H9 (cell line): Measurements from ENCODE around the gene DRG1. TPM values are rescaled to one million over a fixed set of nuclear protein-coding genes. Genes with fewer than 3 reads are reported as not detected.
"Not testable (repeated sequence)": the region's sequence is repeated elsewhere in the genome, so short reads cannot be mapped to it uniquely, and the experiment has no call there.

Experiments
- DNase-seq: peaks from one replicate; pipeline ENCODE4 v3.0.0-alpha.2; 2017
- H2AFZ ChIP-seq: one replicate; pipeline ENCODE4 v1.6.1; 2013; ENCODE audit warnings: mild to moderate bottlenecking, low read length, control low read depth, moderate library complexity
- H2AK5ac ChIP-seq: 2 replicates; pipeline ENCODE4 v1.6.1; 2013; ENCODE audit warnings: low read length, control low read depth, mixed read lengths; ENCODE audit not compliant: insufficient read length
- H2BK120ac ChIP-seq: one replicate; pipeline ENCODE4 v1.6.1; 2013; ENCODE audit warnings: low read depth, mild to moderate bottlenecking, low read length, control low read depth, inconsistent platforms; ENCODE audit not compliant: poor library complexity, severe bottlenecking
- H2BK12ac ChIP-seq: 2 replicates; pipeline ENCODE4 v1.6.1; 2013; ENCODE audit warnings: low read length, control low read depth, mixed read lengths, low read depth; ENCODE audit not compliant: insufficient read length
- H2BK15ac ChIP-seq: 2 replicates; pipeline ENCODE4 v1.6.1; 2013; ENCODE audit warnings: low read depth, low read length, control low read depth
- H2BK20ac ChIP-seq: one replicate; pipeline ENCODE4 v1.6.1; 2013; ENCODE audit warnings: low read depth, mild to moderate bottlenecking, low read length, control low read depth, inconsistent platforms; ENCODE audit not compliant: poor library complexity, severe bottlenecking
- H2BK5ac ChIP-seq: 2 replicates; pipeline ENCODE4 v1.6.1; 2013; ENCODE audit warnings: low read length, control low read depth, mixed read lengths; ENCODE audit not compliant: insufficient read length
- H3K14ac ChIP-seq: 2 replicates; pipeline ENCODE4 v1.6.1; 2013; ENCODE audit warnings: low read length, control low read depth; ENCODE audit not compliant: insufficient read depth
- H3K18ac ChIP-seq: 2 replicates; pipeline ENCODE4 v1.6.1; 2013; ENCODE audit warnings: low read depth, mild to moderate bottlenecking, mixed read lengths, low read length, control low read depth; ENCODE audit not compliant: insufficient read length
- H3K23ac ChIP-seq: 2 replicates; pipeline ENCODE4 v1.6.1; 2013; ENCODE audit warnings: low read length, control low read depth, mixed read lengths, low read depth; ENCODE audit not compliant: insufficient read length
- H3K23me2 ChIP-seq: 2 replicates; pipeline ENCODE4 v1.6.1; 2013; ENCODE audit warnings: low read depth, mild to moderate bottlenecking, mixed read lengths, low read length, control low read depth; ENCODE audit not compliant: insufficient read length, poor library complexity, severe bottlenecking
- H3K27ac ChIP-seq: 2 replicates; pipeline ENCODE4 v1.5.1; 2013; ENCODE audit warnings: low read length, control low read depth, mixed read lengths, low read depth; ENCODE audit not compliant: insufficient read length
- H3K27me3 ChIP-seq: 2 replicates; pipeline ENCODE4 v1.6.1; 2013; ENCODE audit warnings: low read length, control low read depth, inconsistent platforms; ENCODE audit not compliant: insufficient read depth
- H3K4ac ChIP-seq: 2 replicates; pipeline ENCODE4 v1.6.1; 2013; ENCODE audit warnings: low read depth, mild to moderate bottlenecking, control low read depth, inconsistent platforms, low read length, moderate library complexity
- H3K4me1 ChIP-seq: 2 replicates; pipeline ENCODE4 v1.6.1; 2013; ENCODE audit warnings: low read length, control low read depth, inconsistent platforms; ENCODE audit not compliant: insufficient read depth
- H3K4me2 ChIP-seq: 2 replicates; pipeline ENCODE4 v1.6.1; 2013; ENCODE audit warnings: low read length, control low read depth, mixed read lengths; ENCODE audit not compliant: insufficient read length, insufficient read depth
- H3K56ac ChIP-seq: 2 replicates; pipeline ENCODE4 v1.6.1; 2013; ENCODE audit warnings: low read depth, mild to moderate bottlenecking, mixed read lengths, low read length, control low read depth; ENCODE audit not compliant: insufficient read length
- H3K79me1 ChIP-seq: 2 replicates; pipeline ENCODE4 v1.6.1; 2013; ENCODE audit warnings: low read depth, mild to moderate bottlenecking, moderate library complexity, low read length, control low read depth, inconsistent platforms; ENCODE audit not compliant: insufficient read depth, poor library complexity, severe bottlenecking
- H3K79me2 ChIP-seq: 2 replicates; pipeline ENCODE4 v1.6.1; 2013; ENCODE audit warnings: low read length, control low read depth, inconsistent platforms; ENCODE audit not compliant: insufficient read depth
- H3K9ac ChIP-seq: 2 replicates; pipeline ENCODE4 v1.6.1; 2013; ENCODE audit warnings: low read length, control low read depth, mixed read lengths; ENCODE audit not compliant: insufficient read length; ENCODE audit errors: extremely low read depth
- H3K9me3 ChIP-seq: one replicate; pipeline ENCODE4 v1.6.1; 2013; ENCODE audit warnings: low read depth, low read length, inconsistent platforms; ENCODE audit not compliant: control insufficient read depth
- H3T11ph ChIP-seq: one replicate; pipeline ENCODE4 v1.6.1; 2013; ENCODE audit warnings: mild to moderate bottlenecking, low read length, control low read depth, inconsistent platforms
- H4K20me1 ChIP-seq: one replicate; pipeline ENCODE4 v1.6.1; 2013; ENCODE audit not compliant: control insufficient read depth, insufficient read length, insufficient read depth
- H4K5ac ChIP-seq: 2 replicates; pipeline ENCODE4 v1.6.1; 2013; ENCODE audit warnings: low read depth, mild to moderate bottlenecking, mixed read lengths, low read length, control low read depth; ENCODE audit not compliant: insufficient read length
- H4K8ac ChIP-seq: replicated peaks from 2 replicates; pipeline ENCODE4 v1.6.1; 2013; ENCODE audit warnings: low read length, control low read depth, mixed read lengths, low read depth; ENCODE audit not compliant: insufficient read length
- H4K91ac ChIP-seq: 2 replicates; pipeline ENCODE4 v1.6.1; 2013; ENCODE audit warnings: low read depth, mild to moderate bottlenecking, moderate library complexity, mixed read lengths, low read length, control low read depth; ENCODE audit not compliant: insufficient read length
- H3K27ac Mint-ChIP-seq, 3 experiments: 2 replicates in 2 of 3; 3 replicates in 1 of 3; pipeline ENCODE4 v1.8.0; 2020 to 2021; ENCODE audit warnings: mixed read lengths in 3 of 3, mild to moderate bottlenecking in 1 of 3, moderate library complexity in 1 of 3
- H3K27me3 Mint-ChIP-seq: 2 replicates; pipeline ENCODE4 v1.8.0; 2021; ENCODE audit warnings: low read depth, mild to moderate bottlenecking, moderate library complexity, mixed read lengths
- H3K36me3 Mint-ChIP-seq, 3 experiments: 2 replicates in 2 of 3; 3 replicates in 1 of 3; pipeline ENCODE4 v1.8.0; 2020 to 2021; ENCODE audit warnings: low read depth in 3 of 3, mixed read lengths in 3 of 3; ENCODE audit not compliant: insufficient read depth in 1 of 3
- H3K4me1 Mint-ChIP-seq, 2 experiments: 2 replicates each; pipeline ENCODE4 v1.8.0; 2020; ENCODE audit warnings: mixed read lengths in 2 of 2
- H3K4me3 Mint-ChIP-seq, 2 experiments: 2 replicates in 1 of 2; 3 replicates in 1 of 2; pipeline ENCODE4 v1.8.0; 2020 to 2021; ENCODE audit warnings: mild to moderate bottlenecking in 2 of 2, mixed read lengths in 2 of 2, moderate library complexity in 1 of 2
- H3K9me3 Mint-ChIP-seq, 2 experiments: 2 replicates in 1 of 2; 3 replicates in 1 of 2; pipeline ENCODE4 v1.8.0; 2020; ENCODE audit warnings: mild to moderate bottlenecking in 2 of 2, mixed read lengths in 2 of 2, moderate library complexity in 1 of 2
- WGBS: extraction: QIAGEN DNeasy Blood & Tissue Kit; methylation state at CpG from one replicate; pipeline ENCODE4 v1.1.7; 2013; ENCODE audit warnings: missing lambda C conversion rate, low lambda C conversion rate, mixed read lengths; ENCODE audit not compliant: insufficient read length; ENCODE audit errors: extremely low coverage; 5-methylcytosine and 5-hydroxymethylcytosine counted together
- total RNA-seq: library from RNA; stranded (reverse); gene quantifications from 2 replicates; pipeline ENCODE4 v1.2.1, GENCODE V29; 2021
- TF ChIP-seq, protein P1 (sequence below): fragments of 200-600 bp; sonication (generic); conservative IDR thresholded peaks from 3 replicates; pipeline ENCODE4 v1.8.0; 2021; ENCODE audit warnings: antibody characterized with exemption, mild to moderate bottlenecking

The DRG1 gene
- total RNA-seq, 1 experiment from 2014 or later: 89.5 TPM

DNA sequence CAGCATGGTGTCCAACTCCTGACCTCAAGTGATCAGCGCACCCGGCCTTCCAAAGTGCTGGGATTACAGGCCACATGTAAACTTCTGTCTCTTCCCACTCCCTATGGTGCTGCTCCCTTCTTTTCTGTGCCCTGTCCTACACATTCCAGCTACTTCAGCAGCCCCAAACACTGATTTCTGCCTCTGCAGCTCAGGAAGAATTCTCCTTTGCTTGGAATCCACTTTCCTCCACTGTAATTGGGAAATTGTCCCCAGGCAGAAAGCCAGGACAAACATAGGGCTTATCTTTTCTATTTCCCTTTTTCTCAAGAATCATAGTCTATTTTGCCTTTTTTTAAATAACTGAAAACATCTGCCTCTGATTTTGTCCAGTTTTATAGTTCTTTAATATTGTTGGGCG is 21.3 kb upstream of the DRG1 start:
- Histone ChIP-seq H3K23me2 (no peaks in the 10 kb centered on the region), H4K5ac (no peak overlapping the region), H2AFZ (no peak overlapping the region), H3K4ac (no peak overlapping the region), H3K4me1 (no peaks in the 10 kb centered on the region), H2BK20ac (no peak overlapping the region), H3K9ac (no peak overlapping the region), H3K18ac (no peak overlapping the region), H2BK15ac (no peak overlapping the region), H2AK5ac (no peak overlapping the region), H3T11ph (no peak overlapping the region), H4K20me1 (no peaks in the 10 kb centered on the region), H3K9me3 (no peaks in the 10 kb centered on the region), H4K91ac (no peak overlapping the region), H3K4me2 (no peak overlapping the region), H3K56ac (no peak overlapping the region), H3K27me3 (no peaks in the 10 kb centered on the region), H3K79me2 (no peaks in the 10 kb centered on the region), H3K14ac (no peak overlapping the region), H4K8ac (no peak overlapping the region), H2BK120ac (no peak overlapping the region), H3K27ac (no peak overlapping the region), H3K79me1 (no peaks in the 10 kb centered on the region), H3K23ac (no peak overlapping the region), H2BK5ac (no peak overlapping the region), H2BK12ac (no peak overlapping the region)
- no peak for DNase-seq
- Mint-ChIP-seq H3K9me3 (no peaks in the 10 kb centered on the region), H3K4me3 (no peak overlapping the region), H3K27me3 (no peaks in the 10 kb centered on the region; the same call in 1 of the 2 replicates), H3K36me3 (no peaks in the 10 kb centered on the region), H3K27ac (0 out of 7 replicates have a peak overlapping the region, but pooled peaks of 1 of the 3 experiments have one; percentile 70), H3K4me1 (peaks cover 0 to 2% of the 10 kb centered on the region in 2 experiments; a peak in 1 of 4 replicates)
- TF ChIP-seq, protein P1, sequence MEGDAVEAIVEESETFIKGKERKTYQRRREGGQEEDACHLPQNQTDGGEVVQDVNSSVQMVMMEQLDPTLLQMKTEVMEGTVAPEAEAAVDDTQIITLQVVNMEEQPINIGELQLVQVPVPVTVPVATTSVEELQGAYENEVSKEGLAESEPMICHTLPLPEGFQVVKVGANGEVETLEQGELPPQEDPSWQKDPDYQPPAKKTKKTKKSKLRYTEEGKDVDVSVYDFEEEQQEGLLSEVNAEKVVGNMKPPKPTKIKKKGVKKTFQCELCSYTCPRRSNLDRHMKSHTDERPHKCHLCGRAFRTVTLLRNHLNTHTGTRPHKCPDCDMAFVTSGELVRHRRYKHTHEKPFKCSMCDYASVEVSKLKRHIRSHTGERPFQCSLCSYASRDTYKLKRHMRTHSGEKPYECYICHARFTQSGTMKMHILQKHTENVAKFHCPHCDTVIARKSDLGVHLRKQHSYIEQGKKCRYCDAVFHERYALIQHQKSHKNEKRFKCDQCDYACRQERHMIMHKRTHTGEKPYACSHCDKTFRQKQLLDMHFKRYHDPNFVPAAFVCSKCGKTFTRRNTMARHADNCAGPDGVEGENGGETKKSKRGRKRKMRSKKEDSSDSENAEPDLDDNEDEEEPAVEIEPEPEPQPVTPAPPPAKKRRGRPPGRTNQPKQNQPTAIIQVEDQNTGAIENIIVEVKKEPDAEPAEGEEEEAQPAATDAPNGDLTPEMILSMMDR: no peak
- no CpG with 5 or more reads among the region's 3 CpGs for WGBS

DNA sequence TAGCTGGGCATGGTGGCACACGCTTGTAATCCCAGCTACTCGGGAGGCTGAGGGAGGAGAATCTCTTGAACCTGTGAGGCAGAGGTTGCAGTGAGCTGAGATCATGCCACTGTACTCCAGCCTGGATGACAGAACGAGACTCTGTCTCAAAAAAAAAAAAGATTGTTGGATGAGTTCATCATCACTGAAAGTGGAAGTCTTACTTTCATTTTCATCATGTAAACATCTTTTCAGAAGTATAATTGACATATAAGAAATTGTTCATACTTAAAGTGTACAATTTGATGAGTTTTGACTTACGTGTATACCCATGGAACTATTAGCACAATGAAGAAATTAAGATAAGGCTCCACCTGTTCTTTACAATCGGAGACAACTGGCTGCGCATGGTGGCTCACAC is 20.8 kb upstream of the DRG1 start:
- H3K23me2 ChIP-seq, H3K36me3 Mint-ChIP-seq, H2AK5ac ChIP-seq, H3K9ac ChIP-seq, H3K9me3 Mint-ChIP-seq, H3K4me3 Mint-ChIP-seq, H4K8ac ChIP-seq, H2BK5ac ChIP-seq, H3K14ac ChIP-seq, H3K27ac Mint-ChIP-seq, DNase-seq, H3K18ac ChIP-seq, H3K4ac ChIP-seq, H3K56ac ChIP-seq, H3K4me1 Mint-ChIP-seq, H3K4me1 ChIP-seq, H2AFZ ChIP-seq, H2BK12ac ChIP-seq, H3K27me3 ChIP-seq, H3K27ac ChIP-seq, H4K91ac ChIP-seq, H4K20me1 ChIP-seq, H3K9me3 ChIP-seq, H3K4me2 ChIP-seq, H3K27me3 Mint-ChIP-seq, H2BK20ac ChIP-seq, H4K5ac ChIP-seq, H3K79me1 ChIP-seq, H3T11ph ChIP-seq, H2BK120ac ChIP-seq, H3K23ac ChIP-seq, H2BK15ac ChIP-seq, H3K79me2 ChIP-seq: not testable (repeated sequence)
- WGBS: no CpG with 5 or more reads among the region's 6 CpGs
